ENCODE measurements around the gene ARHGAP42. TPM values are rescaled to one million over a fixed set of nuclear protein-coding genes. Genes with fewer than 3 reads are reported as not detected.
A peak's percentile ranks its signal among the peaks of the same experiment; 100 is the strongest.

The ARHGAP42 gene
- total RNA-seq, 1 donor from 2014 or later: 25.3 TPM

DNA sequence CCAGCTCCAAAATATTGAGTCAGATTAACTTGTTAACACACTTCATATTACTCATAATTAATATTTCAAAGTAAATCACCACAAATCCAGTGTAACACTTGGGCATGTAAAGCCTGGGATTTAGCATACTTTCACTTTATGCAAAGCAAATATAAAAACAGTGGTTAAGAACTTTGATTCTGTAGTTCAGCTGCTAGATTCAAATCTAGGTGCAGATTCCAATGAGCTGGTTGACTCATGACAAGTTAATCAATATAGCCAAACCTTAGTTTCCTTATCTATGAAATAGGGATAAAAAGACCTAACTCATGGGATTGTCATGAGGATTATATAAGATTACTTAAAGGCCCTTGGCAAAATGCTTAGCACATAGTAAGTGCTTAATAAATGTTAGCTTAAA is 45.9 kb downstream of the ARHGAP42 start:
- Mint-ChIP-seq H3K4me1 (ENCODE audit: low read depth) (peaks cover 25% of the 10 kb centered on the region), H3K27ac (no peak overlapping the region), H3K9me3 (ENCODE audit: low read depth) (peaks cover 2% of the 10 kb centered on the region), H3K36me3 (ENCODE audit: insufficient read depth) (peaks cover 2% of the 10 kb centered on the region), H3K4me3 (ENCODE audit: low read depth) (no peak overlapping the region), H3K27me3 (no peaks in the 10 kb centered on the region)
- DNase-seq (ENCODE audit: low spot score, unreplicated experiment): no peak
- TF ChIP-seq, protein P1, sequence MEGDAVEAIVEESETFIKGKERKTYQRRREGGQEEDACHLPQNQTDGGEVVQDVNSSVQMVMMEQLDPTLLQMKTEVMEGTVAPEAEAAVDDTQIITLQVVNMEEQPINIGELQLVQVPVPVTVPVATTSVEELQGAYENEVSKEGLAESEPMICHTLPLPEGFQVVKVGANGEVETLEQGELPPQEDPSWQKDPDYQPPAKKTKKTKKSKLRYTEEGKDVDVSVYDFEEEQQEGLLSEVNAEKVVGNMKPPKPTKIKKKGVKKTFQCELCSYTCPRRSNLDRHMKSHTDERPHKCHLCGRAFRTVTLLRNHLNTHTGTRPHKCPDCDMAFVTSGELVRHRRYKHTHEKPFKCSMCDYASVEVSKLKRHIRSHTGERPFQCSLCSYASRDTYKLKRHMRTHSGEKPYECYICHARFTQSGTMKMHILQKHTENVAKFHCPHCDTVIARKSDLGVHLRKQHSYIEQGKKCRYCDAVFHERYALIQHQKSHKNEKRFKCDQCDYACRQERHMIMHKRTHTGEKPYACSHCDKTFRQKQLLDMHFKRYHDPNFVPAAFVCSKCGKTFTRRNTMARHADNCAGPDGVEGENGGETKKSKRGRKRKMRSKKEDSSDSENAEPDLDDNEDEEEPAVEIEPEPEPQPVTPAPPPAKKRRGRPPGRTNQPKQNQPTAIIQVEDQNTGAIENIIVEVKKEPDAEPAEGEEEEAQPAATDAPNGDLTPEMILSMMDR (IDR thresholded peaks at IDR 0.05; ENCODE audit: unreplicated experiment): no peak

DNA sequence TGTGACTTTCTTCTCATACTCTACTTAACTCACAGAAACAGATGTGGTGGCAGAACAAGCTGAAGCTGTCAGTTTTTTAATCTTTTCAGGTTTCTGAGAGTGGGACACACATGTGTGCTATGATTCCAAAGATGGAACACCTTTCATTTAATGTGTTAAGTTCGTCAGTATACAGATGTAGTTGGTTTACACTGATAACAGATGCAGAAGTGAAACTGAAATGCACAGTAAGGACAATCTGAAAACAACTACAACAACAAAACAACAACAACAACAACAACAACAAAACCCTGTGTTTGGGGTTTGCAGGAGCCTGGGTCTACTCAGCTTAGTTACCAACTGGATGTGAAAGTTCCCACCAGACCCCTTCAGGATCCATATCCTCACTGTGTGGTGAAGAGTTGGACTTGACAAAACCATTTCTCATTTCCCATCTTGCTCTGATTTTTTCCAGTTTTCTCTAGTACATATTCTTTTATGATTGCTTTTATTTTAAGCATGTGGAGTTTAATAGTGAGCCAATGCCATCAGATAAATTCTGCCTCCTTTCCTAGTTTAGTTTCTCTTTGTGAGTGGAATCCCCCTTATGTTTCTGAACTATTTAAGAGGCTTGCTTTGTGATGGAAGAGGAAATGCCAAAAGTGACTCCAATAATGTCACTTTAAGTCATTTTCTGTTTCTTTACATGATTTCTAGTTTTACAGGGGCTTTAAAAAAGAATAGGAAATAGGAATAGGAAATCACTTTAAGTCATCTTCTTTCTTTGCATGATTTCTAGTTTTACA is 47.8 kb downstream of the ARHGAP42 start:
- Mint-ChIP-seq H3K36me3 (ENCODE audit: insufficient read depth) (peaks cover 2% of the 10 kb centered on the region), H3K27me3 (no peaks in the 10 kb centered on the region), H3K27ac (no peak overlapping the region), H3K4me3 (ENCODE audit: low read depth) (no peak overlapping the region), H3K4me1 (ENCODE audit: low read depth) (peaks cover 31% of the 10 kb centered on the region), H3K9me3 (ENCODE audit: low read depth) (peaks cover 2% of the 10 kb centered on the region)
- TF ChIP-seq, protein P1 (IDR thresholded peaks at IDR 0.05; ENCODE audit: unreplicated experiment): no peak
- no peak for DNase-seq (ENCODE audit: low spot score, unreplicated experiment)

DNA sequence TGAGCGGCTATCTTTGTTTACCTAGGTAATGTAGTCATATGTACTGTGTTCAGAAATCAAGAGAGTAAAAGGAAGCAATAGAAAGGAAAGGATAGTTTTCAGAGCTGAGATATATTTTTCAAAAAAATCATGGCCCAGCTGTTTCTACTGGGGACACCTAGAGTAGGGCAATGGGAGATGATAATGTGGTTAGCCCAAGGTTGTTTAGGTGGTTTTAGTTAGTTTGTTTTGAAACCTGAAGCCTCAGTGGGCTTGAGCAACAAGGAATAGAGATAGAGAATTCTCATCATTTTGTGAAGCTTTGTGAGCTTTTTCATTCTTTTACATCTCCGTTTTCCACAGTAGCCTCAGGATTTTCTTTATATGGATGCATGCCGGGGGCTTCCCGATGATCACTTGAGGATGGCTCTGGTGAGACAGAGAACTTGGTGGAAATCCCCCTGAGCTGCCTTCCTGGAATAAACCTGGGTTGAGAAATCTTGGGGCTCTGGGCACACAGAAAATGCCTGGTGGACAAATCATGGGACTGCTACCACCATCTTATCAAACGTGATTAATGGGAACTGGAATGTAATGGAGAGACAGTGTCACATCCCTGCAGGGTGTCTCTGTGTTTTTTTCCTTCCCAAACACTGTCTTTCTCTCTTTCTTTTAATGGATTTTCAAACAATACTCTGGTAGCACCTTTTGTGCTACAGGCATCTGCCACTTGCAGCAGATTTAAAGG is 49.0 kb downstream of the ARHGAP42 start:
- H3K27me3 Mint-ChIP-seq: no peaks in the 10 kb centered on the region
- H3K27ac Mint-ChIP-seq: peak overlapping the region; percentile 46
- TF ChIP-seq, protein P1 (IDR thresholded peaks at IDR 0.05; ENCODE audit: unreplicated experiment): no peak

DNA sequence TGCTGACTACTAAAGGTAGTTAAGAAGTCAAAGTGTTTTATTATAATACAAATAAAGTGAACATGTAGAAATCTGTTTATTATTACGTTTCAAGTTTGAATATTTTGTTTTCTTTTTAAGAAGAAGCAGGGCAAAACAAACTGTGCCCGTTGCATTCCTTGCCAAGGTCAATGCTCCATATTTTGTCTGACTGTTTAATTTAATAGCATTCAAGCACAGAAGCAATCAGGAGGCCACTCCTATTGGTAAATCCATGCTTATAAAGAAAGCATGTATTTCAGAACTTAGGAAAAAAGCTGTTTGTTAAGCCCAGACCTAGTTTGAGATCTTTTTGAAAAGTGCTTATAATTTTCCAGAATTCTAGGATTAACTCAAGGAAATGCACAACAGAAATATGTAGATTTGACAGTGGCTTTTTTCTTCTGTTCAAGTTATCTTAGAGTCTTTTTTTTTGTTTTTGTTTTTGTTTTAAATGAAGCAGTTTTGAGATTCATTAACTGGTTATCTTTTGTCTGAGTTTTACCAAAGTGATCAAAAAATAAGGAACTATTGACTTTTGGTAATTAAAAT is 51.7 kb downstream of the ARHGAP42 start:
- TF ChIP-seq, protein P1 (IDR thresholded peaks at IDR 0.05; ENCODE audit: unreplicated experiment): no peak
- Mint-ChIP-seq H3K27ac (peak overlapping the region; percentile 6), H3K9me3 (ENCODE audit: low read depth) (peaks cover 2% of the 10 kb centered on the region), H3K36me3 (ENCODE audit: insufficient read depth) (peaks cover 2% of the 10 kb centered on the region), H3K4me1 (ENCODE audit: low read depth) (peaks cover 37% of the 10 kb centered on the region), H3K27me3 (no peaks in the 10 kb centered on the region), H3K4me3 (ENCODE audit: low read depth) (no peak overlapping the region)
- no peak for DNase-seq (ENCODE audit: low spot score, unreplicated experiment)

More for the DNA sequence above, 49.0 kb downstream of the ARHGAP42 start:
- no peak for DNase-seq (ENCODE audit: low spot score, unreplicated experiment)
- no peak overlapping the region for H3K4me3 Mint-ChIP-seq (ENCODE audit: low read depth)
- H3K9me3 Mint-ChIP-seq (ENCODE audit: low read depth): peaks cover 2% of the 10 kb centered on the region
- H3K36me3 Mint-ChIP-seq (ENCODE audit: insufficient read depth): peaks cover 2% of the 10 kb centered on the region
- peaks cover 40% of the 10 kb centered on the region for H3K4me1 Mint-ChIP-seq (ENCODE audit: low read depth)

DNA sequence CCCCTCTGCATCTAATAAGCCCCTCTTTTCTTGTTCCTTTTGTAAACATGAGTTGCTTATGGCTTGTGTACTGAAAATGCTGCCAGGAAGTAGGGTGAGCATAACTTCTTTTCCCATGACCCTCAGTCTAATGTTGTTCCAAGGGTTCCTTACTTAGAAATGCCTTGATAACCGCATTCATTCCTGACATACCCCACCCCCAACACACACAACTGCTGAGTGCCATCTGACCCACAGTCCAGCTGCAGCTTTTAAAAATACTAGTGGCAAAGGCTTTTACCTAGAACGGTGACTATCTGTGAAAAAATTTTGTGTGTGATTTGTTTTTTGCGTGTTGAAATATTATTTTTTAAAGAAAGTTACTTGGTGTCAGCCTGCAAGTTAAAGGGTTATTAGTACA is 52.6 kb downstream of the ARHGAP42 start:
- no peak overlapping the region for H3K4me3 Mint-ChIP-seq (ENCODE audit: low read depth)
- peaks cover 2% of the 10 kb centered on the region for H3K9me3 Mint-ChIP-seq (ENCODE audit: low read depth)
- DNase-seq (ENCODE audit: low spot score, unreplicated experiment): no peak
- H3K36me3 Mint-ChIP-seq (ENCODE audit: insufficient read depth): peaks cover 2% of the 10 kb centered on the region
- no peaks in the 10 kb centered on the region for H3K27me3 Mint-ChIP-seq
- peaks cover 37% of the 10 kb centered on the region for H3K4me1 Mint-ChIP-seq (ENCODE audit: low read depth)
- TF ChIP-seq, protein P1 (IDR thresholded peaks at IDR 0.05; ENCODE audit: unreplicated experiment): no peak
- peak overlapping the region; percentile 95 for H3K27ac Mint-ChIP-seq
